ENCODE measurements around the gene PEF1.

Gene PEF1, protein sequence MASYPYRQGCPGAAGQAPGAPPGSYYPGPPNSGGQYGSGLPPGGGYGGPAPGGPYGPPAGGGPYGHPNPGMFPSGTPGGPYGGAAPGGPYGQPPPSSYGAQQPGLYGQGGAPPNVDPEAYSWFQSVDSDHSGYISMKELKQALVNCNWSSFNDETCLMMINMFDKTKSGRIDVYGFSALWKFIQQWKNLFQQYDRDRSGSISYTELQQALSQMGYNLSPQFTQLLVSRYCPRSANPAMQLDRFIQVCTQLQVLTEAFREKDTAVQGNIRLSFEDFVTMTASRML

DNA sequence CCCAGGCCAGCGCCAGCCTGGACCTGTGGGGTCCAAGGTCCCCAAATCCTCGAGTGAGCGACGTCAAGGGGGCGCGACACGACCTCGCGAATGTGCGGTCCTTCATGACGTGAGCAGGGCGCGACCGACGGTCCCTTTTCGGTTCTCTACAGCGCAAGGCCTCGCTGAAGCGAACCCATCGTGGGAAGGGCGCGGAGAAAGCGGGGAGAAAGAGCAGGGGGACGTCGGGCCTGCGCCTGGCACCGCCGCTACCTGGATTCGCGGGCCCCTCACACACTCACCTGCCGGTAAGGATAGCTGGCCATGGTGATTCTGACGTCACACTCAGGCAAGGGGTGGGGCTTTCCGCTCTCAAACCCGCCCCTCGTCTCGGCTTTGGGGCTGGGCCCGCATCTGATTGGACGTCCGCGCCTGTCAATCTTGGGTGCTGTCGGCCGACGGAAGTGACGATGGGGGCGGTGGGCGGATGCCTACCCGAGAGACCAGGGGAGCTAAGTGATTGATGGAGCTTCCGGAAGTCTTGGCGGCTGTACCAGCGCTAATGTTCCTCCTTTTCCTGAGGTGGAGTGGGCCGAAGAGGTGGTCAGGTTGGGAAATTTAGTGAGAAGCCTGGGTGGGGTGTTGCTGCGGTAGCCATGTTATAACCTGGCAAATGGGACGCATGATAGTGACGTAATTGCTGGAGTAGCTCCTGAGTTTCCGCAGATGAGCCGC is at the start of gene PEF1:
Gene PEF1, minus strand, starts transcription at position 317 of the 714 bp plus-strand sequence. Its CDS starts 12 bp downstream, at position 305.
- DNase-seq (ENCODE audit: low spot score) = peak; percentile 99

DNA sequence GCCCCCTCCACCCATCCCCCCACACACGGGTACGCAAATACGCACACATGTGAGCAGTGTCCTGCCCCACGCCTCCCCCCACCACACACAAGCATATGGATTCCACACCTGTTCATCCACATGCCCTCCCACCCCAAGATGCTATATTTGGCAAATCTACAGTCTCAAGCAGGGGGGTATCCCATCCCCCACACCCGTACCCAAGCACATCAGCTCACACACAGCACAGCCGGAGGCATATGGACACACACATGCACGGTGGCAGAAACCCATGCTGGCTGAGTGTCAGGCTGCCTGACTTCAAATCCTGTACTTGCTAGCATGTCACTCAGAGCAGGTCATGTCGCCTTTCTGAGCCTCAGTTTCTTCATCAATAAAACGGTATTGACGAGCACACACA is 48.6 kb upstream of the PEF1 start:
- DNase-seq (ENCODE audit: low spot score) = no peak

DNA sequence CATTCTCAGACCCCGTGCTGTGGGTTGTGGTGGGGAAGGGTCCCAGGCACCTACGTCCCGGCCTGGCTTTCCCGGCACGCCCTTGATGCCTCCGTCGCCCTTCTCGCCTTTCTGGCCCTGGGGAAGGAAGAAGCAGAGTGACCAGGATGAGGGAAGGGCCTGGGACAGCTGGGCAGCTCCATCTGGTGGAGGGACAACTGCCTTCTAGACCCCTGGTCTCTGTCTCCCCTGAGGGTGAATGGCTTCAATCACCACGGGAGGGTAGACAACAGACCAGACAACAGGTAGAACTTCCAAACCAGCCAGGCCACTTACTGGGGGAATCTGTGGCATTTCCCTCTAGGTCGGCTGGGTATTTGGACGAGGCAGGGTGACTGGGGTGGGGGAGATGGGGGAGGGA is 47.3 kb upstream of the PEF1 start:
- no peak for DNase-seq (ENCODE audit: low spot score)

DNA sequence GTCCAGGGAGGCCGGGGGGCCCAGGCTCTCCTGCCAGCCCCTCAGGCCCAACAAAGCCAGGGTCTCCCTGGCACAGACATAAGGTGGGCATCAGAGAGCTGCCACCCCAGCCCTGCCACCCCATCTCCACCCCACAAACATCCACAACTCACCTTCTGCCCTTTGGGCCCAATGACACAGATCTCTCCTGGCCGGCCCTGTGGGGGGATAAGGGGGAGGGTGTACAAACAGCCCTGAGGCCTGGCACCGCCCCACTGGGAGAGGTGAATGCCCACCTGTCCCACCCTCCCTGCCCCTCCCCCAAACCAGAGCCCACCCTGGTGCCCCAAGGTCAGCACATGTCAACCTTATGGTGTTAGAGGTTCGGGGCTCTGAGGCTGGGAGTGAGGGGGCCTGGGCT is 46.8 kb upstream of the PEF1 start:
- DNase-seq (ENCODE audit: low spot score) = no peak

DNA sequence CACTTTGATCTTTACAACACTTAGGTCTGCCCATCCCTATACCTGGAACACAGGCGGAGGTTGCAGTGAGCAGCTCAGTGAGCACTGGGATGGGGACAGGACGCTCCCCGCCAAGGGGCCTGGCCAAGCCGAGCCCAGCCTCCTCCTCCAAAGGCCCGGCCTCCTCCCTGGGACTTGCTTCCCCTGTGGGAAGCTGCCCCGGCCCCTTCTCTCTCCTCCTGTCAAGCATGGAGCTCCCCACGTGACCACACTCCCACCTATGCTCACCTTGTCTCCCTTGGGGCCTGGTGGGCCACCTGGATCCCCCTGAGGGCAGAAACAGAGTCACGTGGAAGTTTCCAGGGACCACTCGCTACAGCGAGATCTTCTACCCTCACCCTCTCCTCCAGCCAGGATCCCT is 46.2 kb upstream of the PEF1 start:
- no peak for DNase-seq (ENCODE audit: low spot score)

DNA sequence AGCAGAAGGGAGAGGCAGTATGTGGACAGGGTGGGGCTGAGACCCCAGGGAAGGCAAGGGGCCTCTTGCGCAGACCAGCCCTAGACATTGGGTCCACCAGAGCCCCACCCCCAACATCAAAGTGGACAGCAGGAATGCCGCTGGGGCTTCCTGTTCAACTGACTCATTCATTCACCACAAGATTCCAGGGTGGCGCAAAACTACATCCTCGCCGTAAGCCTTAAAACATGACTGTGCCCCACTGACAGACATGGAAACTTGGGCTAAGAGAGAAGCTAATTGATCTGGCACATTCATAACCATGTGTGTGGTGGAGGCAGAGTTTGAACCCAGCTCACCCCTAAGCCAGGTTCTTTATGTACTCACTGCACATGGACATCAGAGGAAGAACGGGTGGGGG is 45.2 kb upstream of the PEF1 start:
- no peak for DNase-seq (ENCODE audit: low spot score)

DNA sequence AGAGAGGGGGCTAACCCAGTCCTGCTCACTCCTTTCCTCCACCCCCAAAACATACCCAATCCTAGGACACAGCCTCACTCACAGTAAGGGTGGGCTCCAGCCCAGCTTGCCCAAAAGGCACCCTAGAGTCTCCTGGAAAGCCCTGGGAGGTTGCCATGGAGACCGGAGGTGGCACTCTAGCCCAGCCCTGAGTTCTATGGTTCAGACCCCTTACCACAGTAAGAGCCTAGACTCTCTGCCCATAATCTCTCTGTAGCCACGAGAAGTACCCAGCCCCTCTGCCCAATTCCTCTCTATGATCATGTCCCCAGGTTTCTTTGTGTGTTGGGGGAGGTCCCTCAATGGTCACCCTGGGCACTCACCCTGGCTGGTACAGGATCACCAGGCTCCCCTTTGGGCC is 44.7 kb upstream of the PEF1 start:
- no peak for DNase-seq (ENCODE audit: low spot score)

DNA sequence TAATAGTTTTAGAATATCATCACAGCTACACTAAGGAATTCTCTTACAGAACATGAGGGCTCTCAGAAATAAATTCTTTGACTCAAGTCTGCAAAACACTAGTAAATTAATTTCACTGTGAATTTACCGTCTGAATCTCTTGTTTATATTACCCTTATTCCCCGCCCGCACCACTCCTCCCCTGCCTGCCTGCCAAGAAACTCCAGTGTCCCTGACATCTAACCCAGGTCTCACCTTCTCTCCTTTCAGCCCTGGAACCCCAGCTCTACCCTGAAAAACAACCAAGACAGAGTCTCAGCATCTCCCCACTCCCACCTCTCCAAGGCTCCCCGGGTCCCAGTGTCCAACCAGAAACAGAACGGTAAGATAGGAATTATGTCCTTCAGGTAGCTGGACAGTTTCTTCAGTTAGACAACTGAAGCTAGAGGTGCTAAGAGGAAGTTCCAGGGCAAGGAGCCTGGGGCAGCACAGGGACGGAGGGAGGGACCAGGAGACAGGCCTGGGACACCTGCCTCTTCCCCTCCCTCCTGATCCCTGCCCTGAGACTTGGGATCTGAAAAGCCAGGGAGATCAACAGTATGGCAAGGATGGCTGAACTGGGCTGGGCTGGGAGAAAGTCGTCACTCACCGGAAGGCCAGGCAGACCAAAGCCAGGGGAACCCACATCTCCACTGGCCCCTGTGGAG is 43.7 kb upstream of the PEF1 start:
- DNase-seq (ENCODE audit: low spot score) = no peak

DNA sequence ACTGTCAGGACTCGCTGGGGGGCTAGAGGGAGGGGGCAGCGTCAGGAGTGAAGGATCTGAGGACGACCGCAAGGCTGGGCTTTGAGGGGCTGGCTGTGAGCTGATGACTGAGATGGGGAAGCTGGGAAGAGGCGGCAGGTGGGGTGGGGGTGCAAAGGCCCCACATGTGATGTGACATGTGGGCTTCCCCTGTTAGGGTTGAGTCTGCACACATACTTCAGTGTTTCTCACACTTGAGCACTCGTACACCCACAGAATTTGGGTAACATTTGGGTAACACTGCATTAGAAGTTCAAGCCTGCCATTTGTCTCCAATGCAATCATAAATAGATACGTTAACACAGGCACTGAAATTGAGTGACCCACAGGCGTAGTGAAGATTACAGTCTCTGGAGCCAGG is 42.9 kb upstream of the PEF1 start:
- DNase-seq (ENCODE audit: low spot score) = no peak

DNA sequence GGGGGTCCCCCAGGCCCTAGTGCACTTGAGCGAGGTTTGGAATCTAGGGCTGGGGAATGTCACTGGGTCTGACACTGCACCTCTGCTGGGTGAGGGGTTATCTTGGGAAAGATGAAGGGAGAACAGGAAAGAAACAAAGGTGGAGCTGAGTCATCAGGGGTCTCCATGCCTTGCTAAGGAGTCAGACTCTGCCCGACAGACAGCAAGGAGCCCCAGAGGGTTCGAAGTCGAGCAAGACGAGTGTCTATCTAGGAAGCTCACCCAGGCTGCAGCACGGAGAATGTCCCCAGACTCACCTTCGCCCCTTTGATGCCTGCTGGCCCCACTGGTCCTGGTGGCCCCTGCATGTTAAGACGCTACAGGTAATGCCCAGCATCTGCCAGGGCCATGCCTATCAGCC is 41.1 kb upstream of the PEF1 start:
- no peak for DNase-seq (ENCODE audit: low spot score)

DNA sequence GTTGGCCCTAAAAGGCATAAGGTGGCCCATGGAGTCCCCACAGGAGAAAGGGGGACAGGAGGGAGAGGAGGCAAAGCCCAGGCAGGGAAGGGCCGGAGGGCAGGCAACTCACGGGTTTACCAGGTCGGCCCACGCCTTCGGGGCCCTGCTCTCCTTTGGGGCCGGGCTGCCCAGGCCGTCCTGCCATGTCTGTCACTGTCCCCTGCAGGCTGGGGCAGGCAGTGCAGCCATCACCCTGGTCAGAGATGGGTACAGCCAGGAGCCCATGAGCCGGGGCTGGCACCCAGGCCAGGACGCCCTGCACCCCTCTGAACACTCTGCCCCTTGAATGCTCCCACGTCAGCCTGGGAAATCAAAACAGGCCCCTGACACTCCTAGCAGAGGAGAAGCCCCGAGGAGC is 39.3 kb upstream of the PEF1 start:
- DNase-seq (ENCODE audit: low spot score) = no peak

DNA sequence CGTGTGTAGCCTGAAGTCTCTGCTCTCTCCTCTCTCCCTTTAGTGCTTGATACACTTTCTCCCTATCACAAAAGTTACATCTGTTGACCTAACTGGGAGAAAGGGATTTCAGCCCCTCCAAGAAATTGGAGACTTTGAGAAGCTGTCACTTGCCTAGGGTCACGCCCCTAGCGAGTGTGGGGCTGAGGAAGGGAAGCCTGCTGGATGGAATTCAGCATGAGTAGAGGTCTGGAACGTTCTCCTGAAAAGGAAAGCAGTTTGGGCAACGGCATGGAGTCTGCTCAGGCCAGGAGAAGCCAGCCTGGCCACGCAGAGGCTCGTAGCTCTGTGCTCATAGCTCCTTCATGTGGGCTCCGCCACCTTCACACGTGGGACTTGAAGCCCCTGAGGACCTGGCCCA is 36.7 kb upstream of the PEF1 start:
- no peak for DNase-seq (ENCODE audit: low spot score)

DNA sequence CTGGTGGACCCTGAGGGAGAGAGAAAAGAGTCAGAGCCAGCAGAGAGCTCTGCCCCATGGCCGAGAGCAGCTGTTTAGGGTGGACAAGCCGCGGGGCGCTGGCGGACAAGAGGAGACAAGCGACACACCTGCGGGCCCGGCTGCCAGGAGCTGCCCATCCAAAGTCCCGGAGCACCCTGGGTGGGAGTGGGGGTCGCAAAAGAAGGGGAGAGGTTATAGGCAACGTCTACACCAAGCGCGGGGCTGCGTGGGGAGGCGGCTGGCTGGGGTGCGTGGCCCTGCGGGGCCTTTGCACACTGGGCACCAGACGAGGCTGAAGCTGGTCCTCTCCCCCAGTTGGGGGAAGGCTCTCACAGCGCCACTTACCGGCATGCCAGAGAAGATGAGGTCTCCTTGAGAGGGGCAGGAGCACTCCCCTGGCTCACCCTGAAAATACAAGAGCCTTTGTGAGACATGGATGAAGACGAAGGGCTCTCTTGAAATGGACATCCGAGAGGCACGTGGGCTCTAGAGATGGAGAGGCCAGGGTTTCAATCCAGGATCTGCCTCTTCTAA is 35.1 kb upstream of the PEF1 start:
- DNase-seq (ENCODE audit: low spot score) = no peak

DNA sequence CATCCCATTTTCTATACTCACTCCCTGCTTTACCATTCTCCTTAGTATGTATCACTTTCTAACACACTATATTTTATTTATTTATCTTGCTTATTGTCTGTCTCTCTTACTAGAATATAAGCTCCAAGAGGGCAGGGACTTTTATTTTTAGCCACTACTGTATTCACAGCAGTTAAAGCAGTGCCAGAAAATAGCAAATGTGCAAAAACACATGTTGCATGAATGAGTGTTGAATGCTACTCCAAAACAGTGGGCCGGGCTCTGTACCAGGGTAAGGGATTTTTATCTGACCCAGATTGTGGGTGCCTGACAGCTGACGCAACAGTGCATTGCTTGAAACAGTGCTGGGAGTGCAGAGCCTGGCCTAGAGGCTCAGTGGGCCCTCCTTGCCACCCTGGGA is 34.4 kb upstream of the PEF1 start:
- DNase-seq (ENCODE audit: low spot score) = no peak

DNA sequence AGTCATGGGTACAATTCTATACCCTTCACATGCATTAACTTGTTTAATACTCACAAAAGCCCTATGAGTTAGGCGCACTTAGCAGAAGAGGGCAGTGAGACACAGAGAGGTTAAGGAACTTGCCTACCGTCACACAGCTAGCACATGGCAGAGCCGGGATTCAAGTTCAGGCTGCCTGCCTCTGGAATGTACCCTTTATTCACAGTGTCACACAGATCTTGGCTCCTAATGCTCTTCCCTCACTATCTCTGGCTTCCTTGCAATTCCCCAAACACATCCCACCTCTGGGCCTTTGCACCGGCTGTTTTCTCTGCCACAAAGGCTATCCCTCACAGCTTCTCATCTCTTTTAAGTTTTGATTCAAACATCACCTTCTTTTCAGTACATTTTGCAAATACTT is 34.0 kb upstream of the PEF1 start:
- DNase-seq (ENCODE audit: low spot score) = no peak

DNA sequence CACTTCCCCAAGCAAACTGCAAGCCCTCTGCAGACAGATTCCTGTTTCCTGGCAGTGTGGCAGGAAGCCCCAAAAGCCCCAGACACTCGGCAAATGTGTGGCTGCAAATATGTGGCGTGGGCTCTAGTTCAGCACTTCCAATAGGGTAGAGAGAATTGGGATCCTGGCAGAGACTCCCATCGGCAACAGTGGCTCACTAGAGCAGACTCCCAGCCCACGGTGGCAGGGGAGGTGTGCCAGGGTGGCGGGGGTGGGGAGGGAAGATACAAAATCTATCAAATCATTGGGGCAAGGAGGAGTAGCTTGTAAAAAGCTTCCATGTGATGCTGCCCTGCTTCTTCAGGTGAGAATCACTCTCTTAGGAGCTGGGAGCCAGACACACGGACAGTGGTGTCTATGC is 33.3 kb upstream of the PEF1 start:
- no peak for DNase-seq (ENCODE audit: low spot score)

DNA sequence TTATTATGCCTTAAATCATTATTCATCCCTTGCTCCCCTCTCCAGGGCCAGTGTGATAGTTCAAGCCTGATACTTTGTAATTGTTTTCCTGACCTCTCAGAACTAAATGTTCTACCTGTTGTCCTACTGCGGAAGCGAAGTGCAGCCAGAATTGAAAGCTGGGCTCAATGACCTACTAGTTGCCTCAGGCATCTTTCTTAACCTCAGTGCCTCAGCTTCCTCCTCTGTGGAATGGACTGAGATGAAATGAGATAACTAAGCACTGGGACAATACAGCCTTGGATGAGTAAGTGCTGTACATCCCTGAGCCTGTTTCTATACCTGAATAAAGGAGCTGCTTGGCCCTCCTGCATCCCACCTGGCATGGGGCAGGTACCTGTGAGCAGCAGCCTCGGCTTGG is 32.7 kb upstream of the PEF1 start:
- no peak for DNase-seq (ENCODE audit: low spot score)

DNA sequence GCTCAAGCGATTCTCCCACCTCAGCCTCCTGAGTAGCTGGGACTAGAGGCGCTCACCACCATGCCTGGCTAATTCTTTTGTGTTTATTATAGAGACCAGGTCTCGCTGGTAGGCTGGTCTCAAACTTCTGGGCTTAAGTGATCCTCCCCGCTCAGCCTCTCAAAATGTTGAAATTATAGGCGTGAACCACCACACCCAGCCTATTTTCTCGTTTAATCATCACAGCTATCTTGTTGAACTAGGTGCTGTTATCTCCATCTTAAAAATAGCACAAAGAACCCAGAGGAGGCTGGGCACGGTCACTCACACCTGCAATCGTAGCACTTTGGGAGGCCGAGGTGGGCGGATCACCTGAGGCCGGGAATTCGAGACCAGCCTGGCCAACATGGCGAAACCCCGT is 31.1 kb upstream of the PEF1 start:
- no peak for DNase-seq (ENCODE audit: low spot score)

DNA sequence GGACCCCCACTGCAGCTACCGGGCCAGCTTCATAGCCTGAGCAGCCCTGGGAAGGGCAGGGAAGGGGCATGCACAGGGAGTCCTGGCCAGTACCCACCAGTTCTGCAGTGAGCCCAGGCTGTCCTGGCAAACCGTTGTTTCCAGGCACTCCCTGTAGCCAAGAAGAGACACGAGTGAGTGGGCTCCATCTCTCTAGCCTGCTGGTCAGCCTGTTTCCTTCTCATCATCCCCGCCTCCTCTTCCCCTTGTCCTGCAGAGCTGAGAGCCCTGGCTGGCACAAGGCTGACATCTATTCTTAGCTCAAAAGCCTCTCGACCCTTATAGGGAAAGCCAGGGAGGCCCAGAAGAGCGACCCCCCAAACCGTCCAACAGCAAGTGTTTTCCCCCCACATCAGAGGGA is 30.5 kb upstream of the PEF1 start:
- no peak for DNase-seq (ENCODE audit: low spot score)

DNA sequence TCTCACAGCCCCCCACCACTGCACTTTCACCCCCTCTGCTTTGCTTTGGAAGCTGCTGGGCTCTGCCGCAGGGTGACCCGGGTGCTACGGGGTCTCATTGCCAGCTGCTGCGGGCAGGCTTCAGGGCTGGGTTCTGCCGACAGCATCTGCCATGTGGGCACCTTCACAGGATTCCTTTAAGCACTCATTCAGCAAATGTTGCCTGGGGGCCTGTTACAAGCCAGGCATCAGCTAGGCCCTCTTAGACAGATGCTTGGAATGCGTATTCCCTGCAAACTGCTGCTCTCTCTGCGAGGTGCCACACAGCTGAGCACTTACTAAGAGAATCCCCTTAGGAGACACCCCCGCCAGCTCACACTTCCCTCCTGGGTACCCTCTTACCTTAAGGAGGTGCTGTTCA is 29.9 kb upstream of the PEF1 start:
- DNase-seq (ENCODE audit: low spot score) = no peak

DNA sequence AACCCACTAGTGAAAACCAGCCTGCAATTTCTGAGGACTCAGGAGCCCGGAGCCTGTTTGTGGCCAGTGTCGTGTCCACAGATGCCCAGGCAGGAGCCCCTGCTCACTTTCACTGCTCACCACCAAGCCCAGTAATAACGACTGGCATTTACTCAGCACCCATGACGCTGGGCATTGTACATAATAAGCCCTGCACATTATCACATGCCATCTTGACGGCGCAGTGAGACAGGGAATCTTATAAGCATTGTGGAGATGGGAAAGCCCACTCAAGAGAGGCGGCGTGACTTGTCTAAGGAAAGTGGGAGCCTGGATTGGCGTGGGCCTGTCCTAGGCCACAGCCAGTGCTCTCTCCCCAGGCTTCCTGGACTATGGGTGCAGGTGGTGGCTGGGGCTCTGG is 28.8 kb upstream of the PEF1 start:
- no peak for DNase-seq (ENCODE audit: low spot score)

DNA sequence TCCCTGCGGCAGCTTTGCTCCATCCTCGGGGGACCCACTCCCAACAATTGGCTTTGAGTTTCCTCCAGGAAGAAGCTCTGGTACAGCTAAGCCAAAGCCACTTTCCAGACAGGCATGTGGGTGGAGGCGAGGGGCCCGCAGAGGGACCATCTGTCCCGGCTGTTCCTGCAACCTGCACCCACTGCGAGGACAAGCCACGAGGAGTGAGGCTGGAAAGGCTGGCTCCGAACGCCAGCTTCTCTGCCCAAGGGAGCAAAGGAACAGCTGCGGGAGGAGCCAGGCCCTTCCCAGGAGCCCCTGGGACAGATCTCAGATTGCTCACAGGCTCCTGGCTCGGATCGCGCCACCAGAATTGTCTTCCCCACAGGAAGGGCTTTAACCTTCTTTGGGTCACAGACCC is 28.3 kb upstream of the PEF1 start:
- DNase-seq (ENCODE audit: low spot score) = no peak

DNA sequence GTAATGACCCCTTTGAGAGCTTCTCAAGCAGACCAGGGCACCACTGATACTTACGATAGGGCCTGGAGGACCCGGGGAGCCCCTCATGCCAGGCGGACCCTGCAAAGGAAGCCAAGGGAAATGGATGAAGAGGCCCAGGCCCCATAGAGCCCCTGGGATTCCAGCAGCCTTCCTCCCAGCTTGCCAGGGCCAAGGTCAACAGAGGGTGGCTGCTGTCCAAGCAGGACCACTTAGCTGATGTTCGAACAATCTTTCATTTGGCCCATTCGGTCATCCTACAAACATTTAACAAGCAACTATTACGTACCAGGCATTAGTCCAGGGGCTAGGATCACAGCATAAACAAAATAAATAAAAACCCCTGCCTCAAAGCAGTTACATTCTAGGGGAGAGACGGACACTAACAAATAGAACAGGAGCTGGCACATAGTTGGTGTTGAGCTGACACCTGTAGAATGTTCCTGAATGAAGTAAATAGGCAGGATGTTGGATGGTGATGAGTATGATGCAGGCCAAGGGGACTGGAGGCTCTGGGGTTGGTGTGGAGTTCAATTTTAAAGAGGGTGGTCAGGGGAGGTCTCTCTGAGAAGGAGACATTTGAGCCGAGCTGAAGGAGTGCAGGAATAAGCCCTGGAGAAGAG is 27.0 kb upstream of the PEF1 start:
- DNase-seq (ENCODE audit: low spot score) = no peak
